SH-SY5Y (cell line): ENCODE measurements around the gene PCNT.

Experiments
- GATA2 ChIP-seq: IDR thresholded peaks from 2 replicates; pipeline ENCODE4 v1.6.1; 2011; ENCODE audit warnings: mild to moderate bottlenecking, low read depth, low read length
- GATA3 ChIP-seq: IDR thresholded peaks from 2 replicates; pipeline ENCODE4 v1.6.1; 2011; ENCODE audit warnings: low read depth, mild to moderate bottlenecking, low read length, moderate library complexity

GRCh38 chr21:46285206-46285661, 38.7 kb upstream of the PCNT start, which contains the start of gene MCM3AP:
- TF ChIP-seq GATA3 (no peak), GATA2 (no peak)
